AG10803 (cell line): ENCODE data around the gene FNBP1.
A peak's percentile ranks its signal among the peaks of the same experiment; 100 is the strongest.

Source experiments
- DNase-seq: peaks from one replicate; pipeline ENCODE4 v3.0.0; 2010; ENCODE audit warnings: low read depth
- H3K4me3 ChIP-seq: 2 replicates; pipeline ENCODE4 v1.5.1; 2011; ENCODE audit warnings: mild to moderate bottlenecking, low read length, control low read depth
- CTCF ChIP-seq: conservative IDR thresholded peaks from 2 replicates; pipeline ENCODE4 v1.5.1; 2011; ENCODE audit warnings: mild to moderate bottlenecking, low read length, control low read depth, inconsistent platforms

Gene FNBP1

GRCh38 chr9:129902740-129903134, 140.3 kb downstream of the FNBP1 start:
- DNase-seq: no peak
- no peak overlapping the region for H3K4me3 ChIP-seq
- TF ChIP-seq CTCF: no peak

GRCh38 chr9:129901993-129902739, 140.8 kb downstream of the FNBP1 start:
- no peak for TF ChIP-seq CTCF

GRCh38 chr9:129900263-129901027, 142.5 kb downstream of the FNBP1 start:
- DNase-seq: no peak
- TF ChIP-seq CTCF: no peak
- H3K4me3 ChIP-seq: no peak overlapping the region

More at GRCh38 chr9:129901993-129902739, 140.8 kb downstream of the FNBP1 start:
- DNase-seq: no peak
- H3K4me3 ChIP-seq: no peak overlapping the region

- no peak for DNase-seq
- no peak for TF ChIP-seq CTCF
- no peak overlapping the region for H3K4me3 ChIP-seq
Observed at GRCh38 chr9:129899620-129900019, 143.4 kb downstream of the FNBP1 start.

- TF ChIP-seq CTCF: peak; percentile 6; the same call in 1 of the 2 replicates
- peak; percentile 20 for DNase-seq
Observed at GRCh38 chr9:129898185-129898584, 144.8 kb downstream of the FNBP1 start.

GRCh38 chr9:129897263-129897662, 145.7 kb downstream of the FNBP1 start:
- H3K4me3 ChIP-seq: no peak overlapping the region
- no peak for TF ChIP-seq CTCF
- no peak for DNase-seq

More at GRCh38 chr9:129898185-129898584, 144.8 kb downstream of the FNBP1 start:
- no peak overlapping the region for H3K4me3 ChIP-seq
